Omental fat pad (tissue), 4 donors: ENCODE results near the gene TMEM147. TPM values are rescaled to one million over a fixed set of nuclear protein-coding genes. Genes with fewer than 3 reads are reported as not detected.

ENCODE experiments used
- ATAC-seq: fragments of 150-250 bp; one replicate; pipeline ENCODE4 v1.9.1; 2016; ENCODE audit warnings: mild to moderate bottlenecking, moderate library complexity; ENCODE audit not compliant: low FRiP score
- DNase-seq: peaks from one replicate; pipeline ENCODE4 v3.0.0-alpha.2; 2019; ENCODE audit warnings: low spot score
- total RNA-seq, 4 donors: library from RNA; depleted of rRNA; stranded (reverse); fragments of >200 nt; gene quantifications; one replicate each; pipeline ENCODE4 v1.1.0, GENCODE V29; 2016
- TF ChIP-seq, protein P1 (sequence below), 3 donors: fragments of 450-650 bp; IDR thresholded peaks; one replicate each; pipeline ENCODE4 v1.5.1; 2016 to 2017; ENCODE audit warnings: antibody characterized with exemption in 3 of 3, mild to moderate bottlenecking in 3 of 3, moderate library complexity in 2 of 3

The TMEM147 gene
- total RNA-seq, 4 donors from 2014 or later = 67.1 to 114 (median 74.5) TPM

- TF ChIP-seq, protein P1, sequence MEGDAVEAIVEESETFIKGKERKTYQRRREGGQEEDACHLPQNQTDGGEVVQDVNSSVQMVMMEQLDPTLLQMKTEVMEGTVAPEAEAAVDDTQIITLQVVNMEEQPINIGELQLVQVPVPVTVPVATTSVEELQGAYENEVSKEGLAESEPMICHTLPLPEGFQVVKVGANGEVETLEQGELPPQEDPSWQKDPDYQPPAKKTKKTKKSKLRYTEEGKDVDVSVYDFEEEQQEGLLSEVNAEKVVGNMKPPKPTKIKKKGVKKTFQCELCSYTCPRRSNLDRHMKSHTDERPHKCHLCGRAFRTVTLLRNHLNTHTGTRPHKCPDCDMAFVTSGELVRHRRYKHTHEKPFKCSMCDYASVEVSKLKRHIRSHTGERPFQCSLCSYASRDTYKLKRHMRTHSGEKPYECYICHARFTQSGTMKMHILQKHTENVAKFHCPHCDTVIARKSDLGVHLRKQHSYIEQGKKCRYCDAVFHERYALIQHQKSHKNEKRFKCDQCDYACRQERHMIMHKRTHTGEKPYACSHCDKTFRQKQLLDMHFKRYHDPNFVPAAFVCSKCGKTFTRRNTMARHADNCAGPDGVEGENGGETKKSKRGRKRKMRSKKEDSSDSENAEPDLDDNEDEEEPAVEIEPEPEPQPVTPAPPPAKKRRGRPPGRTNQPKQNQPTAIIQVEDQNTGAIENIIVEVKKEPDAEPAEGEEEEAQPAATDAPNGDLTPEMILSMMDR (IDR thresholded peaks at IDR 0.05) = no peak
- no peak for ATAC-seq
- DNase-seq = no peak
These were observed 17.4 kb downstream of the TMEM147 start for GRCh38 chr19:35562776-35563175.

DNA sequence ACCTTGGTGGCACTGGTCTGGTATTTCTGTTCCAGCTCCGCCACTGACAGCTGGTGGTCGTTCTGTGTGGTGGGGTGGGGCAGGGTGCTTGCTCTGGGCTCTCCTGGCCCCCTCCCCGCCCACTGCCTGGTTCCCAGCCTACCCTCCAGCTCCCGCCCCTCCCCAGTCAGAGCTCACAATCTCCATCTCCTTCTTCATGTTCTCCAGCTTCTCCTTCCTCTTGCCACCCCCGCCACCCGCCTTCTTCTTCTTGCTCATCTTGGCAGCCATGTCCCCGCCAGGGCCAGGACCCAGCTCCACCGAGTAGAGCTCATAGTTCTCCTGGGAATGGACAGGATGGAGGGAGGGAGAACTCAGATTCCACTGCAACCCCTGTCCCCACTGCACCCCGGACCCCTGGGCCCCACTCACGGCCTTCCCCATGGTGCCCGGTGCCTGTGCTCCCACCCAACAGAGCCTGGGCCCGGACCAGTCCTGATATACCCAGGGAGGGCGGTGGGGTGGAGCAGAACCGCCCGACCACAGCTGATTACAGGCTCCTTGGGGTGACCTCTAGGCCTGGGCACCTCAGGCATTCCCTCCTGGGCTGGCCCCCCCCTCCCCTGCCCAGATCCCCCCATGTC, 17.9 kb downstream of the TMEM147 start, which contains the start of gene ATP4A:
Gene ATP4A, minus strand, starts transcription at position 452 of the 623 bp plus-strand sequence. Its CDS starts 29 bp downstream, at position 423.
- TF ChIP-seq, protein P1 (IDR thresholded peaks at IDR 0.05) = no peak
- ATAC-seq (no peak), DNase-seq (no peak)

- ATAC-seq = no peak
- TF ChIP-seq, protein P1 (IDR thresholded peaks at IDR 0.05) = no peak
These were observed 19.8 kb downstream of the TMEM147 start for GRCh38 chr19:35565016-35565856.

DNA sequence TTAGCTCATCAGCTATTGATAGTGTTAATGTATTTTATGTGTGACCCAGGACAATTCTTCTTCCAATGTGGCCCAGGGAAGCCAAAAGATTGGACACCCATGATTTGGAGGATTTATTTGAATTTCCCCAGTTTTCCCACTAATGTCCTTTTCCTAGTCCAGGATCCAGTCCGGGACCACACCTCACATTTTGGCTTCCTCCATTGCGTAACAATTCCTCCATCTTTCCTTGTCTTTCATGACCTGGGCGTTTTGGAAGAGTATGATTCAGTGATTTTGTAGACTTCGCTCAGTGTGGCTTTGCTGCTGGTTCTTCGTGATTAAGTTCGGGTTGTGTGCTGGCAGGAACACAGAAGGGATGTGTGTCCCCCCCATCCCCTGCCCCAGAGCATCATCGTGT, 21.3 kb downstream of the TMEM147 start:
- DNase-seq (no peak), ATAC-seq (no peak)
- TF ChIP-seq, protein P1 (IDR thresholded peaks at IDR 0.05) = no peak

More at GRCh38 chr19:35565016-35565856, 19.8 kb downstream of the TMEM147 start:
- no peak for DNase-seq

- DNase-seq (no peak), ATAC-seq (no peak)
- TF ChIP-seq, protein P1 (IDR thresholded peaks at IDR 0.05) = no peak
These were observed 23.9 kb downstream of the TMEM147 start for GRCh38 chr19:35569281-35569781.

- ATAC-seq (no peak), DNase-seq (no peak)
- TF ChIP-seq, protein P1 (IDR thresholded peaks at IDR 0.05) = no peak
These were observed 26.1 kb downstream of the TMEM147 start for GRCh38 chr19:35571406-35571965.
